Activated CD4-positive, alpha-beta memory T cell treated with anti-CD3 and anti-CD28 coated beads, Interleukin-2, amount 10 ng/mL, durations not matched to agents 7 days and 5 days (primary cell): ENCODE data around the gene EYS. TPM values are rescaled to one million over a fixed set of nuclear protein-coding genes. Genes with fewer than 3 reads are reported as not detected.

Experiments used
- CTCF ChIA-PET: fragments of 350-600 bp; sonication (Branson Sonifier 250); formaldehyde crosslinking; loops from one replicate; lab custom pipeline; 2021; ENCODE audit warnings: antibody characterized with exemption, inconsistent platforms; lab: Charles Lee
- POLR2A ChIA-PET: fragments of 350-600 bp; sonication (Branson Sonifier 250); formaldehyde crosslinking; loops from one replicate; lab custom pipeline; 2021; ENCODE audit warnings: antibody characterized with exemption; lab: Charles Lee
- DNase-seq: peaks from one replicate; pipeline ENCODE4 v3.0.0-alpha.2; 2020
- H3K27ac Mint-ChIP-seq: one replicate; pipeline ENCODE4 v1.8.0; 2021; ENCODE audit warnings: mild to moderate bottlenecking, mixed read lengths
- H3K27me3 Mint-ChIP-seq: one replicate; pipeline ENCODE4 v1.8.0; 2021; ENCODE audit warnings: mixed read lengths
- H3K36me3 Mint-ChIP-seq: one replicate; pipeline ENCODE4 v1.8.0; 2021; ENCODE audit warnings: low read depth, mixed read lengths
- H3K4me1 Mint-ChIP-seq: one replicate; pipeline ENCODE4 v1.8.0; 2021; ENCODE audit warnings: mixed read lengths
- H3K4me3 Mint-ChIP-seq: one replicate; pipeline ENCODE4 v1.8.0; 2021; ENCODE audit warnings: mild to moderate bottlenecking, mixed read lengths
- H3K9me3 Mint-ChIP-seq: one replicate; pipeline ENCODE4 v1.8.0; 2021; ENCODE audit warnings: mixed read lengths
- total RNA-seq, 2 experiments: library from RNA; stranded (reverse); gene quantifications; one replicate each; pipeline ENCODE4 v1.2.3, GENCODE V29; 2021

Gene EYS
- total RNA-seq, 2 experiments from 2014 or later: not detected

DNA sequence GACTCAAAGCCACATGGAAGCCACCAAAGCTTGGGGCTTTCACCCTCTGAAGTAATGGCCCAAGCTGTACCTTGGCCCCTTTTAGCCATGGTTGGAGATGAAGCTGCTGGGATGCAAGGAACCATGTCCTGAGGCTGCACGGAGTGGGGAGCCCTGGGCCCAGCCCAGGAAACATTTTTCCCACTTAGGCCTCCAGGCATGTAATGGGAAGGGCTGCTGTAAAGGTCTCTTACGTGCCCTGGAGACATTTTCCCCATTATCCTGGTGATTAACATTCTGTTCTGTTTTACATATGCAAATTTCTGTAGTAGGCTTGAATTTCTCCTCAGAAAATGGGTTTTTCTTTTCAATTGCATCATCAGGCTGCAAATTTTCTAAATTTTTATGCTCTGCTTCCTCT lies 558.2 kb downstream of the EYS start:
- Mint-ChIP-seq H3K27ac (no peak overlapping the region), H3K27me3 (no peaks in the 10 kb centered on the region), H3K4me1 (no peaks in the 10 kb centered on the region), H3K36me3 (no peaks in the 10 kb centered on the region), H3K9me3 (peaks cover 7% of the 10 kb centered on the region), H3K4me3 (no peak overlapping the region)
- ChIA-PET POLR2A (no interaction called here), CTCF (no interaction called here)
- DNase-seq: no peak

DNA sequence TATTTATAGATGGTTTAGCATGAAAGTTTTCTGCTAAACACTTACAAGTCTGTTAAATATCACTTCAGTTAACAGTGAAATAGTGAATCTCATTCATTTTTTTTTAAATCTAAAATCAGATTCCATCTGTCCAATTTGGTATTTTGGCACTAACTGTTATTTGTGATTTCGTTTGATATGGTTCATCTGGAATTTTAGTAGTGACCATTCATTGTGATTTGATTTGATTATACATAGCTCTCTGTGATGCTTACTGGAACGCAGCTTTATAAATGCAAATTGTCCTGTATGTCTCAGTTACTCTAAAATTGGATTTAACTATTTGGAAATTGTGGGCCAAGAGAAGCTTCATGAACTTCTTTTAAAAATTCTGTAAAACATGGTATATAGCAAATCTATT lies 571.5 kb downstream of the EYS start:
- Mint-ChIP-seq H3K27ac (no peak overlapping the region), H3K27me3 (no peaks in the 10 kb centered on the region), H3K9me3 (peaks cover 20% of the 10 kb centered on the region), H3K4me1 (no peaks in the 10 kb centered on the region), H3K36me3 (no peaks in the 10 kb centered on the region), H3K4me3 (no peak overlapping the region)
- no peak for DNase-seq
- POLR2A ChIA-PET: no interaction called here
- CTCF ChIA-PET: no interaction called here

DNA sequence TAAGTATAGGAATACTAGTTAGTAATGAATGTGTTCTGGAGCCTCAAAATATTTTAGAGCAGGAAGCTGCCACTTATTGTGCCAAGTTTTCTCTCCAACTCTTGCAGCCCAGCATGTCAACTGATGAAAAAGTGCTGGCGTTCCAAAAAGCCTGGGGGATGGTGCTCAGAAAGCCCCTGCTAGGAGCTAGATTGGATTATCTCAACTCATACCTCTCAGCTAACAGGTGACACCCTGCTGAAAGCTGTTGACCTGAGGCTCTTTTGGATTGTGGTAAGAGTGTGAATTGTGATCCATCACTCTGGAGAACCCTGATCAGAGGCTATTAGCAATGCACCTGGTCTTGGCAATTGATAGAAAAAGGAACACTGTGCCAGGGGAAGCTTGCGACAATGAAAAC lies 580.4 kb downstream of the EYS start:
- H3K27ac Mint-ChIP-seq: no peak overlapping the region
- H3K27me3 Mint-ChIP-seq: no peaks in the 10 kb centered on the region
- DNase-seq: no peak
- H3K4me1 Mint-ChIP-seq: no peaks in the 10 kb centered on the region
- H3K9me3 Mint-ChIP-seq: peaks cover 10% of the 10 kb centered on the region
- CTCF ChIA-PET: no interaction called here
- H3K36me3 Mint-ChIP-seq: no peaks in the 10 kb centered on the region
- POLR2A ChIA-PET: no interaction called here
- H3K4me3 Mint-ChIP-seq: no peak overlapping the region

DNA sequence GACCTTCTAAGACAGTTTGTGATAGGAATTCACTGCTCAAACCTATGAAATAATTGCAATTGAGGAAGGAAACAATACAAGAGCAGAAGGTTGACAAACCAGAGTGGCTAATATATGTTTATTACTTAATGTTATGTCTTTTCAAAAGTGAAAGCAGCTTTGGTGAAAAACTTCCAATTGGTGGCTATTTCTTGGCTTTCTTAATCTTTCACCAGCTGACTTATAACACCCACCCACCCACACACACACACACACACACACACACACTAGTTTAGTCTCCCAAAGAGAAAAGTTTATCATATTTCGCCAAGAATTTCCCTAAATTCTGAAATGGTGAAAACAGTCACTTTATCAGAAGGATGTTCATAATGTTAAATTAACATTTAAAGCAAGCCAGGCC lies 583.5 kb downstream of the EYS start:
- POLR2A ChIA-PET: no interaction called here

DNA sequence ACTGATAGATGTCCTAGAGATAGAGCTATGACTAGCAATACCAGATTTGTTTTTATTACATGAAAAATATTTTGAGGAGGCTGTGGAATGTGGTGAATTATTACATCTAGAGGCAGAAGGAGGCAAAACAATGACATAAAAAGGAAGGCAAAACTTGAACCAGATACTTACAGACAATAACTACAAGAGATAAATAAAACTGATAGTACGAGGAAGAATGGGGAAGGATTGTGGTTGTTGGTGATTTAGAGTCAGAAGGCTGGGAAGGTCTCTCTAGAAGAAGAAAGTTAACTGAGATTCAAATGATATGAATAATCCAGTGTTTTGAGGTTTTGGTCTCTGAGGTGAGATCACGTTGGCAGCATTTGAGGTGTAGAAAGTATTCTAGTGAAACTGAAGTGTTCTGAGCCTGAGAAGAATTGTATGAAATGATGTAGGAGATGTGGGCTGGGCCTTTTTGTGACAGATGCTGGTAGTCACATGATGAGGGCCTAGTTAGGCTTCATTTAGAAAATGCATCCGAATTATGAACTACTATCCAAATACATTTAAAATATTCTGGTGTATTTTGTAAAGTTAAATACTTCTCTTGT lies 589.1 kb downstream of the EYS start:
- H3K36me3 Mint-ChIP-seq: no peaks in the 10 kb centered on the region
- CTCF ChIA-PET: no interaction called here
- no peak overlapping the region for H3K27ac Mint-ChIP-seq
- POLR2A ChIA-PET: no interaction called here
- no peaks in the 10 kb centered on the region for H3K27me3 Mint-ChIP-seq
- H3K9me3 Mint-ChIP-seq: peaks cover 11% of the 10 kb centered on the region
- no peak overlapping the region for H3K4me3 Mint-ChIP-seq
- no peak for DNase-seq
- no peaks in the 10 kb centered on the region for H3K4me1 Mint-ChIP-seq

More for the DNA sequence above, 583.5 kb downstream of the EYS start:
- CTCF ChIA-PET: no interaction called here
- Mint-ChIP-seq H3K4me1 (no peaks in the 10 kb centered on the region), H3K27me3 (no peaks in the 10 kb centered on the region), H3K9me3 (peaks cover 8% of the 10 kb centered on the region), H3K27ac (no peak overlapping the region), H3K4me3 (no peak overlapping the region), H3K36me3 (no peaks in the 10 kb centered on the region)
- DNase-seq: no peak

DNA sequence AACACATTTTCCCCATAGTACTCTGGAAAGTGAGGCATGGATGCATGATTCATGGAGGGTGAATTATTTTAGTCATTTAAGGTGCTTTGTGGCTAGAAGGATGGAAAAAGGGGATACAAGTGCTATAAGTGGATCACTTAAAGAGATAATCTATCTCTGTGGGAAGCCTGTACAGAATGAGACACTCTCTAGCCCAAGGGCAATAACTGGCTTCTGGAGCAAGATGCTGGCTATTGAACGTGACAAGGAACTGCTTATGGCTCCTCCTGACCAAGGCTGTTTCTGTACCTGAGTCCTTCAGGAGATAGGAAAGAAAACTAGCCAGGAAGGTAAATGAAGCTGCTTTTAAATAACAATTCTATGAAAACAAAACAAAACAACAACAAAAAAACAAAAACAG lies 590.7 kb downstream of the EYS start:
- ChIA-PET CTCF (no interaction called here), POLR2A (no interaction called here)
- H3K27ac Mint-ChIP-seq: no peak overlapping the region
- H3K27me3 Mint-ChIP-seq: no peaks in the 10 kb centered on the region
- H3K36me3 Mint-ChIP-seq: no peaks in the 10 kb centered on the region
- no peak overlapping the region for H3K4me3 Mint-ChIP-seq
- H3K9me3 Mint-ChIP-seq: peaks cover 13% of the 10 kb centered on the region
- no peak for DNase-seq
- H3K4me1 Mint-ChIP-seq: no peaks in the 10 kb centered on the region

DNA sequence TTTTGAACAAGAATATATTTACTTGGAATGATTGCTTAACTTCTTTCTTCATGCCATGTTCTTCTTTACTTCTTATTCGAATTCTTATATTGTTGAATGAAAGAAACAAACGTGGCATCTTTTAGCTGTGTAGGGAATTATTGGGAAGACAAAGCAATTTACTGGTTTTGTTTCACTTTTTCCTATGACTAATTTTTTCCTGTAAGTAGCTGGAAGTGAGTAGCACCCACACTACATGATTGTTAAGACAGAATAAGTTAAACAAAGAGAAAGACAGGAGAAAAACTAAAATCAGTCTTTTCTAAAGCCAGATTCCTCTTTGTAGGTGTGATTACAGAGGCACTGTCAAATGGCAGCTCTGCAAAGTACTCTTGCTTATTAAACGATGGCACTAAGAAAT lies 593.4 kb downstream of the EYS start:
- H3K9me3 Mint-ChIP-seq: peaks cover 9% of the 10 kb centered on the region
- H3K27ac Mint-ChIP-seq: no peak overlapping the region
- POLR2A ChIA-PET: no interaction called here
- H3K4me3 Mint-ChIP-seq: no peak overlapping the region
- no peaks in the 10 kb centered on the region for H3K27me3 Mint-ChIP-seq
- no peaks in the 10 kb centered on the region for H3K4me1 Mint-ChIP-seq
- CTCF ChIA-PET: no interaction called here
- no peak for DNase-seq
- no peaks in the 10 kb centered on the region for H3K36me3 Mint-ChIP-seq

DNA sequence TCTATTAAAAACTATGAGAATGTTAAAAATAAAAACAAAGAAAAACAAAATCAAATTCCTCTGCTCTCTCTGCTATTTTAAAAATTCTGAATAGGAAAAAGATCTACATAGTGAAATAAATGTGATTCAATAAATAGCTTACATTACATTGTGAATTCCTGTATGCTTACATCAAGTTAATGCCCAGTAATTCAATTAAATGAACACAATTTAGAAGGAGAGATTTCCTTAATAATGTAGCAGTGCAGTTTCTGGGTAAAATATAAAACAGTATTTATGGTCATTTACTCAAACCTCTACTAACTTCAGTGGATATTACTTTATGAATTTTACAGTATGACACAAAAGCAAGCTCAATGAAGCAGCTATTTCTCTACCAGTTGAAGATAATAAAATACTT lies 594.6 kb downstream of the EYS start:
- Mint-ChIP-seq H3K27me3 (no peaks in the 10 kb centered on the region), H3K36me3 (no peaks in the 10 kb centered on the region), H3K4me1 (no peaks in the 10 kb centered on the region), H3K4me3 (no peak overlapping the region), H3K9me3 (peaks cover 6% of the 10 kb centered on the region), H3K27ac (no peak overlapping the region)
- no peak for DNase-seq
- CTCF ChIA-PET: no interaction called here
- POLR2A ChIA-PET: no interaction called here

DNA sequence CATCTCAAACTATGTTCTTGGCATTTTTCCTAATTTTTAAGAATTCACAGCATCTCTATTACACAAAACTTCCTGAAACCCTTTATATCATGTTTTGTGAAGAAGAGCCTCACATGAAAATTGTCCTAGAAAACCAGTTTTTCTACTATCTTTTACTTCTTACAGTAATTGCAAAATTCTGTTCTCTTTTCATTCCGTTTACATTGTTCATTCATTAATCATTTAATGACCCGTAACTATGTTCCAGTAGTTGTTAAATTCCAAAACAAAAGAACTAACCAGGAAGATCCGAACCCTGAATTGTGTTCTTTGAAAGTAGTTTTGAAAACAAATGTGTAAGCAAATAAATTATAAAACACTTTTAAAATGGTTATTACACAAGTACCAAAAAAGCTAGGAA lies 597.0 kb downstream of the EYS start:
- Mint-ChIP-seq H3K27me3 (no peaks in the 10 kb centered on the region), H3K4me3 (no peak overlapping the region), H3K4me1 (no peaks in the 10 kb centered on the region), H3K9me3 (peaks cover 12% of the 10 kb centered on the region), H3K27ac (no peak overlapping the region), H3K36me3 (no peaks in the 10 kb centered on the region)
- ChIA-PET CTCF (no interaction called here), POLR2A (no interaction called here)
- no peak for DNase-seq

DNA sequence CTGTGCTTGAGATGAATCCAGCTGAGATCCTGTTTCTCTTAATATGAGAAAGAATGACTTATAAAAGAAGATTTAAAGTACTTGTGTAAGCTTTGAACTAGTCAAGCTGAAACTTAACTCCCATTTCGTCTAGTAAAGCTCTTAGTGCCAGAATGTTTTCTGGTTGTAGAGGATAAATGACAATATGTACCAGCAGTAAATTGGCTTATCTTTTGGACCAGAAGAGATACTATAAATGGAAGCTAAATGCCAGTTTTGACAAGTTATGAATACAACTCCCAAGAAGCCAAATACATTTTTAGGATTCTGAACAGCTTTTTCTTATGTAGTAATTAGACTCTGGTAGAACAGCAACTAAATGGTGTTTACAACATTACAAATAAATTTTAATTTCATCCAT lies 608.7 kb downstream of the EYS start:
- no peaks in the 10 kb centered on the region for H3K9me3 Mint-ChIP-seq

DNA sequence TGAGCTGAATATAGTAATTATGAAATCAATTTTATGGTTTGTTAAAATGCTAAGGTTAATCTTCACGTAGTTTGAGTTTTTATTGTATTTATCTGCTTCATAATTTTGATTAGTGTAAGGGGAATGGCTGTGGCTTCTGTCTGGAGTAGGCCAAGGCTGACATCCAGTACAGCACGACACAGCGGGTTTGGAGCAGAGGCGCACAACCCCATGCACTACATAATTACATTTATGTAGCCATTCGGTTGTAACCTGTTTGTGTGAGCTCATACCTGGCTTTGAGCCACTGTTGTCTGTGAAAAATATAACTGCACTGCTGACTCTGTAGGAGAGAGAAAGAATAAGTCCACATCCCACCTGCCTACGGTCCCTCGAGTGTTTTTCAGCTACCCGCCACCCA lies 615.5 kb downstream of the EYS start:
- CTCF ChIA-PET: no interaction called here
- Mint-ChIP-seq H3K36me3 (no peaks in the 10 kb centered on the region), H3K9me3 (peaks cover 12% of the 10 kb centered on the region), H3K4me3 (no peak overlapping the region), H3K27ac (no peak overlapping the region), H3K27me3 (no peaks in the 10 kb centered on the region), H3K4me1 (no peaks in the 10 kb centered on the region)
- DNase-seq: no peak
- POLR2A ChIA-PET: no interaction called here

More for the DNA sequence above, 608.7 kb downstream of the EYS start:
- ChIA-PET CTCF (no interaction called here), POLR2A (no interaction called here)
- no peak overlapping the region for H3K27ac Mint-ChIP-seq
- H3K4me3 Mint-ChIP-seq: no peak overlapping the region
- H3K4me1 Mint-ChIP-seq: no peaks in the 10 kb centered on the region
- DNase-seq: no peak
- H3K27me3 Mint-ChIP-seq: no peaks in the 10 kb centered on the region
- H3K36me3 Mint-ChIP-seq: no peaks in the 10 kb centered on the region

DNA sequence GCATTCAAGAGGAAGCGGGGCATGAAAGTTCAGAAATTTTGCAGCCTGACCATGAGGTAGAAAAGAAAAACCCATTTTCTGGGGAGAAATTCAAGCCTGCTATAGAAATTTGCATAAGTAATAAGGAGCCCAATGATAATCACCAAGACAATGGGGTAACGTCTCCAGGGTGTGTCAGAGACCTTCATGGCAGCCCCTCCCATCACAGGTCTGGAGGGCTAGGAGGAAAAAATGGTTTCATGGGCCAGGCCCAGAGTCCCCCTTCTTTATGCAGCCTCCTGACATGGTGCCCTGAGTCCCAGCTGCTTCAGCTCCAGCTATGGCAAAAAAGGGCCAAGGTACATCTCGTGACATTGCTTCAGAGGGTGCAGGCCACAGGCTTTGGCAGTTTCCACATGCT lies 618.5 kb downstream of the EYS start:
- Mint-ChIP-seq H3K36me3 (no peaks in the 10 kb centered on the region), H3K4me3 (no peak overlapping the region), H3K9me3 (peaks cover 17% of the 10 kb centered on the region), H3K27ac (no peak overlapping the region), H3K4me1 (no peaks in the 10 kb centered on the region), H3K27me3 (no peaks in the 10 kb centered on the region)
- POLR2A ChIA-PET: no interaction called here
- CTCF ChIA-PET: no interaction called here
- no peak for DNase-seq

DNA sequence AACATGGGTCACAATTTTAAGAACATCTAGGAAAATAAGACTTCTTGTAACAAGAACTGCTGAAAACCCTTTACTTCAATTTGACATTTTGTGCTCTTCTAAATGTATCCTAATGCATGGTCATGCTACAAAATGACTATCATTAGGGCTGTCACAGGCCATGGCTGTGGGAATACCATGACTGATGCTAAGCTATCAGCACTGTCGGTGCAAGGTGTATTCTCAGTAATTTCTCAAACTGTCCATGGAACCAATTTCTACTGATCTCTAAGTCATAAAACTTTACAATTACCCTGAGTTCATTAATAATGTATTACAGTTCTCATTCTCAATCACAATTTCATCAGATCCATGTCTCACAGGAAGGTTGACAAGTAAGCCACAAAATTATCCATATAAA lies 625.3 kb downstream of the EYS start:
- no peak for DNase-seq
- Mint-ChIP-seq H3K27ac (no peak overlapping the region), H3K4me3 (no peak overlapping the region), H3K9me3 (peaks cover 7% of the 10 kb centered on the region), H3K27me3 (no peaks in the 10 kb centered on the region), H3K36me3 (no peaks in the 10 kb centered on the region), H3K4me1 (no peaks in the 10 kb centered on the region)
- ChIA-PET CTCF (no interaction called here), POLR2A (no interaction called here)

DNA sequence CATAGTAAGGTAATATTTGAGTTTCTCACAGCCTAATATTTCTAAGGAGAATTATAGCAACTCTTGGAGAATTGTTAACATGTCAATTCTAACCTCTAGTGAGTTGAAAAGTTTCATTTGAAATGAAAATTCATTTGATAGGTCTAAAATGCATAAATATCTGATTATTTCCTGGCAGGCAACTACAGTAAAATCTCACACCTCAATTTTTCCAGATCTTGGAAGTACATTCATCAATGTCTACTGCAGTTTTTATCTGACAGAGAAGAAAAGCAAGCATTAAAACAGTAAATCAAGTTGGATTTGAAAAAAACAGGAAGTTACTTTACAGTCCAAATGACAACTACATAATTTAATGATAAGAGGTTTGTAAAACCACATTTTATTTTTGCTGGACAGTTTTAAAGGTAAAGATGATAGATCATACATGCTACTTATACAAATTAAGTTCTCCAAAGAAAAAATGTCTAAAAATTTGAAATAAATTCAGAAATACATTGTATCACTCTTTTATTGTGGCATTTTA lies 631.3 kb downstream of the EYS start:
- no peaks in the 10 kb centered on the region for H3K36me3 Mint-ChIP-seq
- CTCF ChIA-PET: no interaction called here
- H3K4me3 Mint-ChIP-seq: no peak overlapping the region
- no peak overlapping the region for H3K27ac Mint-ChIP-seq
- H3K9me3 Mint-ChIP-seq: peaks cover 8% of the 10 kb centered on the region
- H3K4me1 Mint-ChIP-seq: no peaks in the 10 kb centered on the region
- POLR2A ChIA-PET: no interaction called here
- H3K27me3 Mint-ChIP-seq: no peaks in the 10 kb centered on the region
- no peak for DNase-seq
